WERI-Rb-1 (cell line): Measurements from ENCODE around the gene PACRG.

Source experiments
- DNase-seq: peaks from one replicate; pipeline ENCODE4 v3.0.0-alpha.2; 2020
- H3K27ac ChIP-seq: fragments of 250-450 bp; sonication (Bioruptor Pico); 2 replicates; pipeline ENCODE4 v1.5.1; 2020; ENCODE audit warnings: mild to moderate bottlenecking, moderate library complexity
- H3K27me3 ChIP-seq: fragments of 250-450 bp; sonication (Bioruptor Pico); 2 replicates; pipeline ENCODE4 v1.5.1; 2021; ENCODE audit warnings: mild to moderate bottlenecking, low read depth, moderate library complexity; ENCODE audit not compliant: insufficient read depth, severe bottlenecking
- H3K36me3 ChIP-seq: fragments of 250-450 bp; sonication (Bioruptor Pico); 2 replicates; pipeline ENCODE4 v1.5.1; 2020; ENCODE audit warnings: mild to moderate bottlenecking, moderate library complexity
- H3K4me3 ChIP-seq: 2 replicates; pipeline ENCODE4 v1.5.1; 2011; ENCODE audit warnings: low read depth, mild to moderate bottlenecking, control low read depth, low read length
- H3K9me3 ChIP-seq: fragments of 250-450 bp; sonication (Bioruptor Pico); 2 replicates; pipeline ENCODE4 v1.5.1; 2021; ENCODE audit warnings: mild to moderate bottlenecking, moderate library complexity; ENCODE audit not compliant: severe bottlenecking
- TF ChIP-seq, protein P1 (sequence below): IDR thresholded peaks from 2 replicates; pipeline ENCODE4 v1.5.1; 2011; ENCODE audit warnings: low read depth, mild to moderate bottlenecking, control low read depth, inconsistent platforms, low read length

PACRG gene

DNA sequence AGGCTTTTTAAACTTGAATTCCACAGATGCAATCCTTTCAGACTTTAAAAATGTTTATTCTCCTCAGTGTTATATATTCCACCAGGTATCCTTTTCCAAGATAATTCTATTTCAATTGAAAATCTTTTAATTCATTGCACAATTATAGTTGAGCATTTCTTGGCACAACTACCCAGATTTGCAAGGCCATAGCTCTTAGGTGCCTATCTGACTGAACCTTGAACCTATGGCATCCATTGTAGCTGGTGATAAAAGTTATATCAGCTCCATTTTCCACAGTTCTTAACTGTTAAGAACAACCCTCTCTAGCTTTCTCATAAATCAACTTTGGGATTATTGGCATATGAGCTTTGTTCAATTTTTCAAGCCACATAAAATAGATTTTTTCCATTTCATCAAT, 42.4 kb downstream of the PACRG start:
- DNase-seq = no peak
- Histone ChIP-seq H3K36me3 (no peaks in the 10 kb centered on the region), H3K4me3 (no peak overlapping the region), H3K9me3 (no peaks in the 10 kb centered on the region), H3K27ac (no peak overlapping the region), H3K27me3 (no peaks in the 10 kb centered on the region)
- TF ChIP-seq, protein P1, sequence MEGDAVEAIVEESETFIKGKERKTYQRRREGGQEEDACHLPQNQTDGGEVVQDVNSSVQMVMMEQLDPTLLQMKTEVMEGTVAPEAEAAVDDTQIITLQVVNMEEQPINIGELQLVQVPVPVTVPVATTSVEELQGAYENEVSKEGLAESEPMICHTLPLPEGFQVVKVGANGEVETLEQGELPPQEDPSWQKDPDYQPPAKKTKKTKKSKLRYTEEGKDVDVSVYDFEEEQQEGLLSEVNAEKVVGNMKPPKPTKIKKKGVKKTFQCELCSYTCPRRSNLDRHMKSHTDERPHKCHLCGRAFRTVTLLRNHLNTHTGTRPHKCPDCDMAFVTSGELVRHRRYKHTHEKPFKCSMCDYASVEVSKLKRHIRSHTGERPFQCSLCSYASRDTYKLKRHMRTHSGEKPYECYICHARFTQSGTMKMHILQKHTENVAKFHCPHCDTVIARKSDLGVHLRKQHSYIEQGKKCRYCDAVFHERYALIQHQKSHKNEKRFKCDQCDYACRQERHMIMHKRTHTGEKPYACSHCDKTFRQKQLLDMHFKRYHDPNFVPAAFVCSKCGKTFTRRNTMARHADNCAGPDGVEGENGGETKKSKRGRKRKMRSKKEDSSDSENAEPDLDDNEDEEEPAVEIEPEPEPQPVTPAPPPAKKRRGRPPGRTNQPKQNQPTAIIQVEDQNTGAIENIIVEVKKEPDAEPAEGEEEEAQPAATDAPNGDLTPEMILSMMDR = no peak

DNA sequence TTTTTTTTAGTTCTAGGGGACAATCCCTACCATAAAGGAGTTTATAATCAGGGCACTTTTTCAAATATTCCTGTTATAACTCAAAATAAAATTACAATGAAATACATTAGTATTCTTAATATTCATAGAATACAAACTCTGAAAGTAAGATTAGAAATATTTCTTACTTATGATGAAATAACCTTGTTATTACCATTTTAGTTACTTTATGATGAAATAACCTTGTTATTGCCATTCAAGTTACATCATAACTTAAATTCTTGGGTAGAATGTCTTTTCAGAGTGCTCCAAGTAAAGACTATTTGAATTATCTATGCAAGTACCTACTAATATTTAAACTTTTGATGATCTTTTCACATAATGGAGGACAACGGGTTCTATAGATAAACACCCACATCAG, 43.2 kb downstream of the PACRG start:
- Histone ChIP-seq H3K4me3 (no peak overlapping the region), H3K9me3 (no peaks in the 10 kb centered on the region), H3K27me3 (no peaks in the 10 kb centered on the region), H3K27ac (no peak overlapping the region), H3K36me3 (no peaks in the 10 kb centered on the region)
- no peak for DNase-seq
- TF ChIP-seq, protein P1 = no peak

DNA sequence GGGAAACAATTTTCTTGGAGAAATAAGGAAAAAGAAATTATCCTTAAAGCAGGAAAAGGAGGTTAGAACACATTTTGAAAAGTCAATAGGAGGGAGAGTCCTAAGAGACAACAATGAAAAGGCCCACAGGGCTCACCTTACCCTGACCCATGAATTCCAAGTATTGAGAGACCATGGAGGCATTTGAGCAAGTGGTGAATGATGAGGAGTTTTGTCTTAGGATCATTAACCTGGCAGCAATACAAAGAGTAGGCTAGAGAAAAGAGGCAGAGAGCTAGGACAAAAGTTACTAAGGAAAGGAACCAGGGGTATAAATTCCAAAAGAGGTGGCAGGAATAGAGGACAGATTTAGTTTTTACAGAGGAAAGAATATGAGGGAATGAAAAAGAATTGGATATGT, 44.7 kb downstream of the PACRG start:
- Histone ChIP-seq H3K9me3 (no peaks in the 10 kb centered on the region), H3K36me3 (no peaks in the 10 kb centered on the region), H3K27ac (no peak overlapping the region), H3K27me3 (no peaks in the 10 kb centered on the region), H3K4me3 (no peak overlapping the region)
- TF ChIP-seq, protein P1 = no peak
- no peak for DNase-seq

DNA sequence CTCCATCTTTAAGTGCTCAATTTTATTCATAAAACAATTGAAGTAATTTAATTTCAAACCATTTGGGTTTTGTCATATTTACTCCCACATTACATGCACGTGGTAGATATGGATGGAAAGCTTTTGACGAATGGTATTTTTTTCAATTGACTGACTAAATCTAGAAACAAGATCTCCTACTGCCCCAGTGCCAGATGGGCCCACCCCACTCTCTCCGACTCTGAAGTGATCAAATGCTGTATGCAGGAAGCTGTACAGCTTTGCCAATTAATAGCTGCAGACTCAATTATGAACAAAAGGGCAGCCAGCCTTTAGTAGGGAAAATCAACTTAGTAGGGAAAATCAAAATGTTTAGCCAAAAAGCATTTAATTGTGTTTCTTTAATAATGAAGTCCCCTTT, 46.2 kb downstream of the PACRG start:
- H3K27ac ChIP-seq = no peak overlapping the region
- DNase-seq = no peak
- no peaks in the 10 kb centered on the region for H3K36me3 ChIP-seq

DNA sequence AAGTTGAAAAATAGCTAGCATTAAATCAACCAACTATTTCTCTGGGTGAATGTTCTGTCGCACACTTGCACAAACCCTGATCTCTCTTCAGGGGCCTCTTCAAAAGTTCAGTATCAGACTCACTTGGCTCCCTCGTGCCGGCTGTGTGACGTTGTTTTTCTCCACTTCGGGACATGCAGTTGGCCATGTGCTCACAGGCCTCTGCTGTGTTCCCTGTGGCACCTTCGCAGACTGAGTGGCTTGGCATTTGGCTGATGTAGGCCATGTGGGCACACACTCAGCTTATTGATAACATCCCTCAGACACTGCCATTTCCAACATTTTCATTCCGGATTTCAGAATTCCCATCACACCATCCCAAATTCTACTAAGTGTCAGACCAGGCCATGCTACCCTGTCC, 49.3 kb downstream of the PACRG start:
- H3K27ac ChIP-seq = no peak overlapping the region
- H3K27me3 ChIP-seq = no peaks in the 10 kb centered on the region
- TF ChIP-seq, protein P1 = no peak
- no peaks in the 10 kb centered on the region for H3K9me3 ChIP-seq
- H3K36me3 ChIP-seq = no peaks in the 10 kb centered on the region
- DNase-seq = no peak
- no peak overlapping the region for H3K4me3 ChIP-seq

More for the DNA sequence above, 46.2 kb downstream of the PACRG start:
- Histone ChIP-seq H3K4me3 (no peak overlapping the region), H3K9me3 (no peaks in the 10 kb centered on the region), H3K27me3 (no peaks in the 10 kb centered on the region)
- TF ChIP-seq, protein P1 = no peak

DNA sequence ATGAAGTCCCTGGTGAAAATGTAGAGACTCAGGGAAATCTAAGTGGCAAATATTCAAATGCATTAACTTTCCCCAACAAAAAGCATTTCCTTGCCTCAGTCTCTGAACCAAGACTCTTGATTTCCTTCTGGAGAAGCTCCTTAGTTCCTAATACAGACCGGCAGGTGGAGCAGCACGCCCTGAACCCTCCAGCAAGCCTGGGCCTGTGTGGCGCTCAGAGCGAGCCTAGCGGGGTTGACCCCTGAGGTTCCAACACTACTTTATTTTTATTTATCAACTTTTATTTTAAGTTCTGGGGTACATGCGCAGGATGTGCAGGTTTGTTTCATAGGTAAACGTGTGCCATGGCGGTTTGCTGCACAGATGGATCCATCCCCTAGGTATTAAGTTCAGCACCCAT, 50.8 kb downstream of the PACRG start:
- TF ChIP-seq, protein P1 = no peak
- no peaks in the 10 kb centered on the region for H3K27me3 ChIP-seq
- DNase-seq = no peak
- H3K36me3 ChIP-seq = no peaks in the 10 kb centered on the region
- no peak overlapping the region for H3K4me3 ChIP-seq
- no peak overlapping the region for H3K27ac ChIP-seq
- H3K9me3 ChIP-seq = no peaks in the 10 kb centered on the region
